Hepatocyte (in vitro differentiated cells): ENCODE results near the gene FARP2. TPM values are rescaled to one million over a fixed set of nuclear protein-coding genes. Genes with fewer than 3 reads are reported as not detected.

Experiments
- DNase-seq: peaks from one replicate; pipeline ENCODE4 v3.0.0-alpha.2; 2016; ENCODE audit warnings: low spot score
- H2AFZ ChIP-seq: fragments of 200-600 bp; sonication (generic); 2 replicates; pipeline ENCODE4 v1.6.0; 2016; ENCODE audit warnings: antibody characterized with exemption, mild to moderate bottlenecking
- H3K27ac ChIP-seq: fragments of 200-600 bp; sonication (generic); 2 replicates; pipeline ENCODE4 v1.5.1; 2016; ENCODE audit warnings: mild to moderate bottlenecking
- H3K27me3 ChIP-seq: fragments of 200-600 bp; sonication (generic); 2 replicates; pipeline ENCODE4 v1.6.1; 2016
- H3K36me3 ChIP-seq: fragments of 200-600 bp; sonication (generic); replicated peaks from 2 replicates; pipeline ENCODE4 v1.5.1; 2016; ENCODE audit warnings: low read depth; ENCODE audit not compliant: insufficient read depth
- H3K4me1 ChIP-seq: fragments of 200-600 bp; sonication (generic); 2 replicates; pipeline ENCODE4 v1.5.1; 2016; ENCODE audit warnings: mild to moderate bottlenecking, moderate library complexity; ENCODE audit not compliant: insufficient read depth
- H3K4me2 ChIP-seq: fragments of 200-600 bp; sonication (generic); 2 replicates; pipeline ENCODE4 v1.6.0; 2016
- H3K4me3 ChIP-seq: fragments of 200-600 bp; sonication (generic); 2 replicates; pipeline ENCODE4 v1.5.1; 2016; ENCODE audit warnings: mild to moderate bottlenecking
- H3K79me2 ChIP-seq: fragments of 200-600 bp; sonication (generic); 2 replicates; pipeline ENCODE4 v1.6.0; 2017; ENCODE audit warnings: mild to moderate bottlenecking
- H3K9me2 ChIP-seq: fragments of 200-600 bp; sonication (generic); replicated peaks from 2 replicates; pipeline ENCODE4 v1.6.0; 2017; ENCODE audit warnings: mild to moderate bottlenecking; ENCODE audit not compliant: insufficient read depth
- H3K9me3 ChIP-seq: fragments of 200-600 bp; sonication (generic); 2 replicates; pipeline ENCODE4 v1.5.1; 2016; ENCODE audit warnings: low read depth, mild to moderate bottlenecking
- H4K20me1 ChIP-seq: fragments of 200-600 bp; sonication (generic); 2 replicates; pipeline ENCODE4 v1.6.0; 2016; ENCODE audit warnings: mild to moderate bottlenecking; ENCODE audit not compliant: insufficient read depth, poor library complexity, severe bottlenecking
- CTCF ChIP-seq: fragments of 200-600 bp; sonication (generic); IDR thresholded peaks from 2 replicates; pipeline ENCODE4 v1.5.1; 2016; ENCODE audit warnings: antibody characterized with exemption, mild to moderate bottlenecking; ENCODE audit not compliant: poor library complexity
- EZH2 ChIP-seq: fragments of 200-600 bp; sonication (generic); IDR thresholded peaks from 2 replicates; pipeline ENCODE4 v1.6.1; 2016; ENCODE audit warnings: antibody characterized with exemption, mild to moderate bottlenecking, borderline replicate concordance
- EZH2phosphoT487 ChIP-seq: fragments of 200-600 bp; sonication (generic); IDR thresholded peaks from one replicate; pipeline ENCODE4 v1.6.1; 2018; ENCODE audit warnings: antibody characterized with exemption, mild to moderate bottlenecking, low read depth, moderate library complexity; ENCODE audit not compliant: unreplicated experiment, severe bottlenecking
- WGBS: methylation state at CpG from one replicate; pipeline ENCODE4 v1.1.6; 2016; ENCODE audit warnings: low lambda C conversion rate; ENCODE audit errors: missing lambda C conversion rate; 5-methylcytosine and 5-hydroxymethylcytosine counted together
- polyA plus RNA-seq: library from polyadenylated mRNA; unstranded; fragments of >200 nt; fragmentation: Nextera tagmentation; extraction: Ambion mirVana; gene quantifications from 2 replicates; pipeline ENCODE4 v1.2.1, GENCODE V29; 2016
- total RNA-seq: library from RNA; depleted of rRNA; stranded (reverse); fragments of >200 nt; gene quantifications from 2 replicates; pipeline ENCODE4 v1.2.3, GENCODE V29; 2014

Gene FARP2
- total and polyA plus RNA-seq, 2 experiments from 2014 or later, result 29.1 to 29.6 TPM

DNA sequence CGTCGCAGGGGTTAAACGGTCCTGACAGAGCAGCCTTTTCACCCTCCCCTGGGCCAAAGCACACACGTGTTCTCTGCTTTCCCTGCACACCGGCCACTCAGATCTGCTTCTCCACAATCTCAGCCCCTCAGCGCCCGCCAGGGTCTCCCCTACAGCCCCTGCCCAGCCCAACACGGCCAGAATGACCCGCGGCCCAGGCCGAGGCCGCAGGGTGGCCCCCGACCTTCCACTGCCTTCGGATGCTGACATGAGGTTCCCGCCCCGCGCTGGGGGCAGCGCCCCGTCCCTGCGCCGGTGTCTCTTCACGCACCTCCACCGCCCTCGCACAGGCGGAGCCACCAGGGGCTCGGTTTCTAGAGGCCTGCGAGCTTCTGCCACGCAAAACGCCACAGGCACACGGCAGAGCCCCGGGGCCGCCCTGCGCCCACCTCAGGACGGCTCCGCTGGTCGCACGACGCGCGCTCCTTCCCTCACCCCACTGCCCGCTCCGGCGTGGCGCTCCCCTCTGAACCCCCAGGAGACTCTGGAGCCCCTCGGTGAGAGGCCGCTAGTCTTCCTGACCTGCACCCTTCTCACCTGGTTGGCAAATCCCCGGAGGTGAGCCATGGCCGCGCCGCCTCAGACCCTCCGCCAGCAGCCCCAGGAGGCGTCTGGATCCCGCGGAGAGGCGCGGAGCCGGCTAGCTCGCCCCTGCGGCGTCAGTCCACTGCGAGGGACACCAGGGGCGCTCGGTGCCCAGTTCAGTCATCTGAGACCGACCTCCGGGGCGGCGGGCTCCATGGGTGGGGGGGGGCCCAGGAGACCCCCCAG lies 151.6 kb downstream of the FARP2 start:
- Histone ChIP-seq H3K4me1 (peaks cover 20% of the 10 kb centered on the region), H3K27ac (peak overlapping the region; percentile 85), H3K4me3 (peak overlapping the region; percentile 57), H3K9me3 (no peaks in the 10 kb centered on the region), H3K27me3 (no peaks in the 10 kb centered on the region), H3K79me2 (peaks cover 52% of the 10 kb centered on the region), H3K4me2 (peak overlapping the region; percentile 100), H3K9me2 (no peaks in the 10 kb centered on the region), H2AFZ (peak overlapping the region; percentile 50), H4K20me1 (peaks cover 37% of the 10 kb centered on the region), H3K36me3 (no peaks in the 10 kb centered on the region)
- peak; percentile 83 for DNase-seq
- TF ChIP-seq EZH2phosphoT487 (no peak), CTCF (no peak), EZH2 (no peak)
- 2% methylated on average over 51 of the region's 67 CpGs for WGBS

DNA sequence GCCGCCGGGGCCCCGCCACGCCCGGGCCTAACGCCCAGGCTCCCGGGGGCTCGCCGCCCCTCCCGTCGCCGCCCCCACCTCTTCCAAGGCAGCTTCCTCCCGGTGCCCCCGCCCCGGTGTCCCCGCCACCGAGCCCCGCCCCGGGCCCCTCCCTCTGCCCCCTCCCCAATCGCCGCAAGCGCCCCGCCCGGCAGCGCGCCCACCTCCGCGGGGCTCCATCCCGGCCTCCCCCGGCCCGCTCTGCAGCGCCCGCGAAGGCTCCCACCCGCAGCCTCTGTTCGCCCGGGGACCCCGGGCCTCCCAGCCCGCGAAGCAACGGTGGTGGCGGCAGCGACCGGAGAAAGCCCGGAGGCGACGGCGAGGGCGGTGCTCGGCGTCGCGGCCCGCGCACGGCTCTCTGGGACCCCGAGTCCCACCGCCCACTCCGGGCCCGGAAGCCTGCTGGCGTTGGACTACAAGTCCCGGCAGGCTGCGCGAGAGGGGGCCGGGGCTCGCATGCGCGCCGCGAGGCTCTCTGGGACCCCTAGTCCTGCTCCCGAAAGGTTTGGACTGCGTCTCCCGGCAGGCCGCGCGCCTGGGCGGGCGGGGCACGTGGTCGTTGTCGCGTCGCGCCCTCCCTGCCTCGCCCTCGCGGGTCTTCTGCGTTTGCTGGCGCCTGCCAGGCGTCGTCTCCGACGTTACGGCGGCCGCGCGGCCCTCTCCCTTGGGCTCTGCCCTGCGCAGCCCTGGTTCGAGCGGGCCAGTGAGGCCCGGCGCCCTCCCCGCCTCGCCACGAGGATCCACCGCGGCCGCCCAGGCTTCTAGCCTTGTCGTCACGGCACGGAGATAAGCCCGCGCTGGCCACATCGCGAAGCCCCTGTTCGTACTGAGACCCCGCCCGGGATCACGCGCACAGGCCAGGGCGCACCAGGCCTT lies 152.4 kb downstream of the FARP2 start, which contains the start of gene STK25:
Gene STK25 (minus strand): TSS at position 345 of the 915 bp plus-strand sequence. CDS start 549 bp downstream, outside the sequence.
- peaks cover 20% of the 10 kb centered on the region for H3K4me1 ChIP-seq
- no peaks in the 10 kb centered on the region for H3K9me2 ChIP-seq
- H3K9me3 ChIP-seq, result no peaks in the 10 kb centered on the region
- H3K36me3 ChIP-seq, result no peaks in the 10 kb centered on the region
- peaks cover 37% of the 10 kb centered on the region for H4K20me1 ChIP-seq
- H3K4me3 ChIP-seq, result peak within 1 kb of the TSS; percentile 57
- 1% methylated on average over 91 of the region's 122 CpGs for WGBS
- peak within 1 kb of the TSS; percentile 100 for H3K4me2 ChIP-seq
- DNase-seq, result peak; percentile 99
- TF ChIP-seq CTCF (no peak), EZH2 (no peak), EZH2phosphoT487 (no peak)
- H3K27ac ChIP-seq, result peak within 1 kb of the TSS; percentile 85
- no peaks in the 10 kb centered on the region for H3K27me3 ChIP-seq
- peaks cover 45% of the 10 kb centered on the region for H3K79me2 ChIP-seq
- peak within 1 kb of the TSS; percentile 84 for H2AFZ ChIP-seq

DNA sequence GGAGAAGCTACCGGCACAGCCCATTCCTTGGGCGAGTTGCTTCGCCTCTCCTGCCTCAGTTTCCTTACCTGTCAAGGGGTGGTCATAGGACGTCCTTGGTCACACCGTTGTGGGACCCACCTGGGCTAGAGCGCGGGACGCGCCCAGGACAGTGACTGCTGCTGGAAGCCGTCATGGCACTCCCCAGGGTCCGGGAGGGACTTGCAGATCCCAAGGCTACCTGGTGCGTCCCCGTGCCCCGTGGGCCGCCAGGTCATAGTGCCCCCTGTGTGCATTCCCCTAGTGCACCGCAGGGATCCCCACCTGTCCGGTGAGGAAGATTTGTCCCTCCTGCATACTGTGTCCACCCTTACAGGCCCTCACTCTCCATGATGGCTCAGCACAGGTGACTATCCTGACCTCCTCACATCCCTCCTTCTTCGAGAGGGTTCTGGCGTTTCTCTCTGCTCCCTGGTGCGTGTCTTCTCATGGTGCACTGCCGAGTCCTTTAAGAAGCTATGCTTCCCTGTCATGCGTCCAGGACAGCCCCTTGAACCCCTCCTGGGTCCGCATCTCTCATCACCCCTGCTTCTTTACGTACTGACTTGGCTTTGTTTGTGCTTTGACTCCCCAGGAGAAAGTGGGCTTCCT lies 153.2 kb downstream of the FARP2 start:
- TF ChIP-seq CTCF, result no peak
- no peak for TF ChIP-seq EZH2phosphoT487
- TF ChIP-seq EZH2, result no peak
- peak overlapping the region; percentile 82 for H3K27ac ChIP-seq
- DNase-seq, result no peak
- no peaks in the 10 kb centered on the region for H3K9me2 ChIP-seq
- H3K4me3 ChIP-seq, result peak overlapping the region; percentile 35
- H3K4me1 ChIP-seq, result peaks cover 20% of the 10 kb centered on the region
- H3K36me3 ChIP-seq, result no peaks in the 10 kb centered on the region
- peak overlapping the region; percentile 84 for H2AFZ ChIP-seq
- H3K27me3 ChIP-seq, result no peaks in the 10 kb centered on the region
- H3K4me2 ChIP-seq, result peak overlapping the region; percentile 83
- H3K9me3 ChIP-seq, result no peaks in the 10 kb centered on the region
- peaks cover 38% of the 10 kb centered on the region for H3K79me2 ChIP-seq
- peaks cover 36% of the 10 kb centered on the region for H4K20me1 ChIP-seq
- WGBS, result 39% methylated on average over 24 of the region's 24 CpGs
